ENCODE measurements around the gene CD86.

CD86 gene

DNA sequence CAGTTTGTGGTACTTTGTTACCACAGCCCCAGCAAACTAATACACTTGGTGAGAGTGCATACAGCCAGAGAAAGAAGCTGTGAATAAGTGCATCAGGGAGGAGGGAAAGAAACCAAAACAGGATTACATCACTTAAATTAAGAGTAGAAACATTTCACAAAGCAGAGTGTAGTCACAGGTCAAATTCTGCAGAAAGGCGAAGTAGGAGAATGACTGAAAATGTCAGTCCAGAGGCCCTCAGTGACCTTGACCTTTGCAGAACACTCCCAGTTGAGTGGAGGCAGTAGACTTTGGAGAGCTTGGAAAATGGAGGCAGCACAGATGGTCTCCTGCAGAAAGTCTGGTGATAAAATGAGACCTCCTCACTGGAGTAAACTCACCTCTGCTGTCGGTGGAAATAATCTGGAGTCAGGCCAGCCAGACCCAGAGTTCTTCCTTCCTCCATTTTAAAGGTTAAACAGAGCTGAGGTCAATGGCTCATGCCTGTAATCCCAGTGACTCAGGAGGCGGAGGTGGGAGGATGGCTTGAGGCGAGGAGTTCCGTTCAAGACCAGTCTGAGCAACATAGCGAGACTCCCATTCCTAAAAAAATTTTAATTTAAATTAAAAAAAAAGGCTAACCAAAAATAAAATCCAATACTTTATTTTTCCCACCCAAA lies 5.0 kb downstream of the CD86 start:
- TF ChIP-seq POLR2A (IDR thresholded peaks at IDR 0.05; ENCODE audit: low read depth, low read length) (no peak), POLR2AphosphoS5 (IDR thresholded peaks at IDR 0.05; ENCODE audit: low read depth, low read length) (no peak)
- no peak for DNase-seq (ENCODE audit: insufficient read length)
- no peak for FAIRE-seq

DNA sequence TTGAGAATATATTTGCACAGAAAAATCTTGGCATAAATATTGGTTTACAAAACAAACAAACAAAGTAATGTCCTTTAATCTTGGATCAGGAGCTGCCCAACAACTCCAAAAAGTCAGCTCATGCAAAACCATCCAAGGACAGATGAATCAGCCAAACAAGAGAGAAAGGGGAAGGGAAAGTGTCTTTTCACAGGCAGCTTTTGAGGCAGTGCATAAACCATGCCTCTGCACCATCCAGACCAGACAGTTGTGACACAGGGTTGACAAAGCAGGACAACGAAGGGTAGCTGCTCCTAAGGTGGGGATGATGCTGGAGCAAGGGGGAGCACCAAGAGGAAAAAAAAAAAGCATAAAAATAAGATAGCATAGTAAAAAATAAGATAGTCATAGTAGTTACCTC lies 8.7 kb downstream of the CD86 start:
- peak; percentile 50 for FAIRE-seq
- TF ChIP-seq POLR2AphosphoS5 (IDR thresholded peaks at IDR 0.05; ENCODE audit: low read depth, low read length) (no peak), TAF1 (IDR thresholded peaks at IDR 0.05; ENCODE audit: borderline replicate concordance, low read depth, low read length) (no peak), POLR2A (IDR thresholded peaks at IDR 0.05; ENCODE audit: low read depth, low read length) (no peak)
- DNase-seq (ENCODE audit: insufficient read length), result no peak

DNA sequence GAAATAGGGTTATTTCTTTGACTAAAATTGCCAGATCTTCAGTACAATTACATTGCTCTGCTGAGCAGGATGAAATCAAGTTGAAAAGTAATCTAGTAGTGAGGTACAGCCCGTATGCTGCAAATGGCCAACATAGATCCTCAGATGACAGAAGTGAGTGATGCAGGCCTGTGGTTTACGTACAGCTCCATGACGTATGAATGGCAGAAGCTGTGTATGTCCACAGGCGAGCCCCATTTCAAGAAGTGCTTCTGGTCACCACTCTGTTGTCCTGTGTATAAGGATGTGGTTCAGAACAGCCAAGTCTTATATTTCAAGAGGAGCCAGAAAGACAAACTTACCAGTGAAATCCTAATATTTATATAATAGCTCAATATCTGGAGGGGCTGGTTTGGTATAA lies 9.2 kb downstream of the CD86 start:
- TF ChIP-seq POLR2A (IDR thresholded peaks at IDR 0.05; ENCODE audit: low read depth, low read length) (no peak), TAF1 (IDR thresholded peaks at IDR 0.05; ENCODE audit: borderline replicate concordance, low read depth, low read length) (no peak), POLR2AphosphoS5 (IDR thresholded peaks at IDR 0.05; ENCODE audit: low read depth, low read length) (no peak)
- peak; percentile 42 for FAIRE-seq

DNA sequence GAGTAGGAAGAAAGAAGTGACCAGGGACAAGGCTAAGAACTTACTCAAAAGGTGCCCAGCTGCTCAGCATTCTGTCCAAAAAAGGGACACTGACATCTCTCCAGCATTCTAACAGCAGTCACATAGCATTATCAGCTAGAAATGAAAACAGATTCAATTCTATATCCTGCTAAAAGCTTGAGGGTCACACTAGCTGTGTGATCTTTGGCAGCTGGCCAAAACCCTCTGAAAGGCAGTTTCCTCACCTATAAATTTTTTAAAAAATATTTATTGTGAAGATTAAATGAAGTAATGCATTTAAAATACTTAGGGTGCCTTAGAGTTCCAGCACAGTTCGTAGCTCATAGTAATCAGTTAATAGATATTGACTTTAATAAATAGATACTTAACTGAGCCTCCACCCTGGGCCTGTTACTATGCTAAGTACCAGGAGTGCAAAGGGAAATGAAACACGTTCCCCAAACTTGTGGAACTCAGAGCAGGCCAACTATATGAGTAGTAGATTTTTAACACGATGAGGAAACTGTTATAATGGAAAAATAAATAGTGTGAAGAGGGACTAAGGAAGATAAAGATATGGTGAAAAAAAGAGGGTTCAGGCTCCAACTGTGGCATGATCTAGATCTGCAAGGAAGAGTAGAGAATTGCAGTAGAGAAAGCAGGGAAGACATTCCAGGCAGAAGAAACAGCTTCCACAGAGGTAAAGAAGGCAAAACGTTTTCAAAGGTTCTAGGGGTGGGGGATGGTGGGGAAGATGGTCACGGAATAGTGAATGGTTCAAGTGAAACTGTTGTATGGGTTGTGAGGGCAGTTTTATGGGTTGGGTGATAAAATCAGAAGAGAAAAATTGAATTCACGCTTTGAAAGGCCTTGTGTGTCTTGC lies 11.4 kb downstream of the CD86 start:
- TF ChIP-seq TAF1 (IDR thresholded peaks at IDR 0.05; ENCODE audit: borderline replicate concordance, low read depth, low read length) (no peak), POLR2A (IDR thresholded peaks at IDR 0.05; ENCODE audit: low read depth, low read length) (no peak), POLR2AphosphoS5 (IDR thresholded peaks at IDR 0.05; ENCODE audit: low read depth, low read length) (no peak)
- DNase-seq (ENCODE audit: insufficient read length) (no peak), FAIRE-seq (peak; percentile 88)

More for the DNA sequence above, 9.2 kb downstream of the CD86 start:
- no peak for DNase-seq (ENCODE audit: insufficient read length)

DNA sequence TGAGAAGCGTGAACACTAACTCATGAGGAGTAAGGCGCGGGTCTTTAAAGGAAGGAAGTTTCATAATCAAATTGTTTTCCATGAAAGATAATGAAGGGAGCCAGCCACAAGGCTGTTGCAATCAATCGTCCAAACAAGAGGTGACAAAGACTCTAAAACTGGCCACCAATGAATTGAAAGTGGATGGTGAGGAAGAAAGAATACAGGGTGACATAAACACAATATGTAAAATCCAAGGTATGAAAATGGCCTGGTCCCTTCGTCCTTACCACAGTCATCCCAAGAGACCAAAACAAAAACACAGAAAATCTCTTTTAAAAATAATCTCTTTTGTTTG lies 12.0 kb downstream of the CD86 start:
- no peak for TF ChIP-seq POLR2A (IDR thresholded peaks at IDR 0.05; ENCODE audit: low read depth, low read length)
- TF ChIP-seq TAF1 (IDR thresholded peaks at IDR 0.05; ENCODE audit: borderline replicate concordance, low read depth, low read length), result no peak
- no peak for TF ChIP-seq POLR2AphosphoS5 (IDR thresholded peaks at IDR 0.05; ENCODE audit: low read depth, low read length)
- DNase-seq (ENCODE audit: insufficient read length) (no peak), FAIRE-seq (no peak)

DNA sequence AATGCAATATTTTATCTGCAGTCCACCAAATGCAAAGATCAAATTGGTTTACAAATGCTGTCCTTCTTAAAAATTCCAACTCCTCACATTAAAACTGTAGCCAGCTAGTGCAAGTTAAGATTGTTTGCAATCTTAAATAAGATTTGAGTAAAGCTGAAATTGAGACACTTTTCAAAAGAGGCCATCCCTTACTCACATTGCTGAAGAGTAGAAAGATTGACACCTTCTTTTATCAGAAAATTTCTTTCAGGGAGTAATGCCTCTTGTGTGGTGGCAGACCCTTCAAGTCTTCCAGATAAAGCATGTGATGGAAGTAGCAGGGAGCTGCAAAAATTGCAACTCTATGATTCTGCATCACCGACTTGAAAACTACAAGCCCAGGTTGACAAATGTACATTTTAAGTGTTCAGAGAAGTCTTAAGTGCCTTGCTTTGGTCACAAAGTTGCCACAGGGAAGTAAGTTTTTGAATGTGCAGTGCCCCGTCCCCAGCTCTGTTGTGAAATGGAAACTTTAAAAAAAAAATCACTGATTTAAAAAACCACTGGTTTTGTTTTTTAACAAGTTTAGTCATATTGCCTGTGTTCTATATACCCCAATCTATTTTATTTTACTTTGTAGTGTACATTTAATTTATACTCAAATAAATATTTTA lies 12.6 kb downstream of the CD86 start:
- TF ChIP-seq POLR2A (IDR thresholded peaks at IDR 0.05; ENCODE audit: low read depth, low read length), result no peak
- no peak for TF ChIP-seq POLR2AphosphoS5 (IDR thresholded peaks at IDR 0.05; ENCODE audit: low read depth, low read length)
- TF ChIP-seq TAF1 (IDR thresholded peaks at IDR 0.05; ENCODE audit: borderline replicate concordance, low read depth, low read length), result no peak
- no peak for DNase-seq (ENCODE audit: insufficient read length)
- FAIRE-seq, result peak; percentile 85

DNA sequence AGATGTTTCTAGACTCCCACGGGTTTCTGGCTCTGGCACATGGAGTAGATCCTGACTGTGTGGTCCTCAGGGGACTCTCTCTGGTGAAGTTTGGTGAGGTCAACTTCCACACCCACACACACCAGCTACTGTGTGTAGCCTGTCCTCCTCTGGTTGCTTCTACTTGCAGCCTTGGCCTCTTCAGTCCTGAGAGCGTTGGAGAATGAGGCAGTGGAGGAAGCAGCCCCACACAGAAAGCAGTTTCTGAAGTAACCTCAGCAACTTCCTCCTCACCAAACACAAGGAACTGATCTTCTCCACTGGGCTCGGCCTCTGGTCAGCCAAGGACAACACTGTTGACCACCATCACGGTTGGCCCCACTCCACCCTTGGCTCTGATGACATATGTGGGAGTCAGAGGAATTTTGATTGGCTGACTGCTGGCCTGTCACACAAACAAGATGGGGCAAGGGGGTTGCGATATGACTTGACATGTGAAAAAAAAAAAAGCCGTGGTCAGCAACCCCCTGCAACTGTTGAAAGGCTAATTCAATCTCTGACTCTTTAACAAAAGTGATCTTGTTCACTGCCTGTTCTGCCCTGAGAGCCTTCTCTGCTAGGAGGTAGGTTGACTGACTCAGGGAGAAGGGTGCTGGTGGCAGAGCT lies 19.6 kb downstream of the CD86 start:
- TF ChIP-seq POLR2A (IDR thresholded peaks at IDR 0.05; ENCODE audit: low read depth, low read length) (peak; percentile 38; the same call in 1 of the 2 replicates), POLR2AphosphoS5 (IDR thresholded peaks at IDR 0.05; ENCODE audit: low read depth, low read length) (no peak)
- no peak for DNase-seq (ENCODE audit: insufficient read length)
- FAIRE-seq, result peak; percentile 94

DNA sequence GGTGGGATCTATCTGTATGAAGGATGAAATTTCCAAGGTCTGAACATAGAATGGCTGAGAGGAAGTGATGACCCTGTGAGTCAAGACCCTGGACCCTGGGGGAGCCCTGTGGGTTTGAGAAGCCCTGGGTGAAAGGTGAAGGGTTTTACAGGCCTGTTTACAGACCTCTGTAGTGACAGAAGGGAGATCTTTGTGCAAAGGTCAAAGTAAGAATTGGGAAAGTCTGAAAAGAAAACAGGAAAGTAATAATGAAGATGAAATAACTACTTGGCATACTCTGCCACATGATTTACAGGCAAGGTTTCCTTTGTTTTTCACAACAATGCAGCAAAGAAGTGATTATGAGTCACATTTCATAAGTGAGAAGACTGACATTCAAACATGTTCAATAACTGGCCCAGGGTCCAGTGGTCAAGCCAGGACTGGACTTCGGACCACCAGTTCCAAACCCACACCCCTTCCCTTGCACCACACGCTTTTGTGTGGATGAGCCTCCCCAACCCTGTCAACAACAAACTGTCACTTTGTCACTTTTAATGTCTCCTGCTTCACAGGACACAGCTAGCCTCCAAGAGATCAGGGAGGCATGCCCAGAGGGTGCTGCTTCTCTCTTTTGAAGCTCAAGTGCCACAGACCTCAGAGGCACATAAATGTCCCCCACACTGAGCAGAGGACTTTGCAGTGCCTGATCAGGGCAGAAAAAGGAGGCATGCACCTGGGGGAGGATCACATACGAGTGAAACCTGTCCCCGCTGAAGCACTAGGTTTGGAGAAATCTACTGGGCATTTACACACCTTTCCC lies 21.5 kb downstream of the CD86 start:
- FAIRE-seq (no peak), DNase-seq (ENCODE audit: insufficient read length) (no peak)
- peak; percentile 43; the same call in 1 of the 2 replicates for TF ChIP-seq POLR2AphosphoS5 (IDR thresholded peaks at IDR 0.05; ENCODE audit: low read depth, low read length)
- TF ChIP-seq TAF1 (IDR thresholded peaks at IDR 0.05; ENCODE audit: borderline replicate concordance, low read depth, low read length), result no peak
- TF ChIP-seq POLR2A (IDR thresholded peaks at IDR 0.05; ENCODE audit: low read depth, low read length), result no peak

DNA sequence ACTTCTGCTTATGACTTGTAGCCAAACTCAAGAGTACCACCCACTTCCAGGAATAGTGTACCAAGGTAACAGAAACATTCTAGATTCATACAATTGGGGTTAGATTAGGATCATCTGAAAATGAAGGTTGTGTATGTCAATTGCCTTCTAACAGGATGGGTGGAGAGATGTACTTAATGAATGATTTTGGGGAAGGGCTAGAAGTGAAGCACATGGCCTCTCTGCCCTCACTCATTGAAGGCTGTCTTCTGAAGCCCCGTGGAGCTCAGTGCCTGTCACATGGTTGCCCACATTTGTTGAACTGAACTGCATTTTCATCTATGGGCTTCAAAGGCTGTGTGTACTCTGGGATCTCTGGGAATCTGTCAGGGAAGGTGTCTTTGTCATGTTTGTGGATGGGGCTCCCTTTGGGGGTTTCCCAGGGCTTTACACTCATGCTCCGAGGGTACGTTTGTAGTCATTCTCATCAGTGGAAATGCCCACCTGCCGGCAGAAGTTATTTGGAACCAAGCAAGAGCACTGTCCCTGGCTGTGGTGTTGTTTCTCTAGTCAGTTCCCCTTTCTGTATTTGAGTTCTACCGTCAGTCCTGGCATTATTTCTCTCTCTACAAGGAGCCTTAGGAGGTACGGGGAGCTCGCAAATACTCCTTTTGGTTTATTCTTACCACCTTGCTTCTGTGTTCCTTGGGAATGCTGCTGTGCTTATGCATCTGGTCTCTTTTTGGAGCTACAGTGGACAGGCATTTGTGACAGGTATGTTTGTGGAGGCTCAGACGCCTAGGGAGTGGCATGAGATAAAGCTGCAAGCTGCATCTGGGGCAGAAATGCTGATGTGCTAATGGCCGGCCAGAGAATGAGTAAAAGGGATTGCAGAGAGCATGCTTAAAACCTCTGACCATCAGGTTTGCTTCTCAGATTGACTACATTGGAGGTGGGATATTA lies 22.4 kb downstream of the CD86 start:
- TF ChIP-seq POLR2A (IDR thresholded peaks at IDR 0.05; ENCODE audit: low read depth, low read length) (no peak), POLR2AphosphoS5 (IDR thresholded peaks at IDR 0.05; ENCODE audit: low read depth, low read length) (no peak; the same call in 1 of the 2 replicates), TAF1 (IDR thresholded peaks at IDR 0.05; ENCODE audit: borderline replicate concordance, low read depth, low read length) (no peak)
- peak; percentile 92 for FAIRE-seq
- no peak for DNase-seq (ENCODE audit: insufficient read length)
